Endometrium (tissue), 2 donors: ENCODE data around the gene LAIR1.

ENCODE experiments used
- FAIRE-seq: peaks from 2 replicates; lab custom pipeline; 2012; peaks lifted over from hg19 to GRCh38; lab: Jason Lieb, UNC
- donor health status: control.
- donor health status: control.

LAIR1 gene

DNA sequence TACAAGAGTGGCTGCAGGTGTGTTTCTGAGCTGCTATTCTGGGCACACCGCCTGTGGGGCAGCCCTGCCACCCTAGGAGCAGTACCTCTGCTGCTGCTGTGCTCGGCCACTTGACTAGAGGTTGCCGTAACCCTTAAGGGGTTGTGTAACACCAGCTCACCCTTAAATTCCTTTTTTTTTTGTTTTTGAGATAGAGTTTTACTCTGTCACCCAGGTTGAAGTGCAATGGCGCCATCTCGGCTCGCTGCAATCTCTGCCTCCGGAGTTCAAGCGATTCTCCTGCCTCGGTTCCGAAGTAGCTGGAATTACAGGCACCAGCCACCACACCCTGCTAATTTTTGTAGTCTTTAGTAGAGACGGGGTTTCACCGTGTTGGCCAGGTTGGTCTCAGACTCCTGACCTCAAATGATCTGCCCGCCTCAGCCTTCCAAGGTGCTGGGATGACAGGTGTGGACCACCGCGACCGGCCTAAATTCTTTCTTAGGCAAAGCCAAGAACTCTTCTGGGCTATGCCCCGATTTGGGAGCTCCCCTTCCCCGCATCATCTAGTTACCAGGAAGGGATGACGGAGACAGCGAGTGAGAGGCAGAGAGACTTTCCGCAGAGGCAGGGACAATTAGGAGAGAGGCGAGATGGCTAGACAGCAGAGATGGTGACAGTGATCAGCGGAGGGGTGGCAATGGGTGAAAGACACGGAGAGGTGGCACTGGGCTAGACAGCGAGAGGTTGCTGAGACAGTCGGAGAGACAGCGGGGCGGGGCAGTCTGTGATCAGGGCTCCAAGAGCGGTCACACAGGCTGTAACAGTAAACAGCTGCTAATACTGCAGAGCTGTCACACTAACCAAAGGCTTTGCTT is 47.4 kb downstream of the LAIR1 start:
- no peak for FAIRE-seq

DNA sequence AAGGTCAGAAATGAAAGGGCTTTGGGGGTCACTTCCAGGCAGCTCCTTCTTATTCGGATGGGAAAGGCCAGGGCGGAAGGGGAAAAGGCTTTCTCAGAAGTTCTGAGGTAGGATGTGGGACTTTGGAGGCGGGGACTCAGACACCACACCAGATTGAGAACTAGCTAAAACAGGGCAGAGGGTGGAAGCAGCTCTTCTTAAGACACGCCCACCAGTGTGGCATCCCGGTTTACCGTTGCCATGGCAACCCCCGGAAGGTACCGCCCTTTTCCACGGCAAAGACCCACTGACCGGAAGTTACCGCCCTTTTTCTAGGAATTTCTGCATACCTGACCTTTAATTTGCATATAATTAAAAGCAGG is 48.0 kb downstream of the LAIR1 start:
- FAIRE-seq: no peak

DNA sequence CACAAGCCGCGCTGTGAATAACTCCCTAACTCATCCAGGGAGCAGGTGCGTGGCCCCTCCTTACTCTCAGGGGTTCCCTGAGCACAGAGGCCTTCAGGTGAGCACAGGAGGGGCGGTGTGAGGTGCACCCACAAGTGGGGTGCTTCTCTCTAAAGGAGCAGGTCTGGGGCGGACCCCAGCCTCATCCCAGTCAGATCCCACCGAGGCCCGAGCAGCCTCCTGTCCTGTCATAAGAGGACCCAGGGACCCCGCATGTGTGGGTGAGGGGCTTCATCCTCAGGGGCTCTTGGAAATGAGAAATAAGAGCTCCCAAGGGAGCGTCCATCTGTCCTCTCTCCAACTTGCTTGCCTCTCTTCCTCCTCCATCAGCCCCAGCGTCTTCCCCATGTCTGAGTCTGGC is 48.8 kb downstream of the LAIR1 start:
- no peak for FAIRE-seq

DNA sequence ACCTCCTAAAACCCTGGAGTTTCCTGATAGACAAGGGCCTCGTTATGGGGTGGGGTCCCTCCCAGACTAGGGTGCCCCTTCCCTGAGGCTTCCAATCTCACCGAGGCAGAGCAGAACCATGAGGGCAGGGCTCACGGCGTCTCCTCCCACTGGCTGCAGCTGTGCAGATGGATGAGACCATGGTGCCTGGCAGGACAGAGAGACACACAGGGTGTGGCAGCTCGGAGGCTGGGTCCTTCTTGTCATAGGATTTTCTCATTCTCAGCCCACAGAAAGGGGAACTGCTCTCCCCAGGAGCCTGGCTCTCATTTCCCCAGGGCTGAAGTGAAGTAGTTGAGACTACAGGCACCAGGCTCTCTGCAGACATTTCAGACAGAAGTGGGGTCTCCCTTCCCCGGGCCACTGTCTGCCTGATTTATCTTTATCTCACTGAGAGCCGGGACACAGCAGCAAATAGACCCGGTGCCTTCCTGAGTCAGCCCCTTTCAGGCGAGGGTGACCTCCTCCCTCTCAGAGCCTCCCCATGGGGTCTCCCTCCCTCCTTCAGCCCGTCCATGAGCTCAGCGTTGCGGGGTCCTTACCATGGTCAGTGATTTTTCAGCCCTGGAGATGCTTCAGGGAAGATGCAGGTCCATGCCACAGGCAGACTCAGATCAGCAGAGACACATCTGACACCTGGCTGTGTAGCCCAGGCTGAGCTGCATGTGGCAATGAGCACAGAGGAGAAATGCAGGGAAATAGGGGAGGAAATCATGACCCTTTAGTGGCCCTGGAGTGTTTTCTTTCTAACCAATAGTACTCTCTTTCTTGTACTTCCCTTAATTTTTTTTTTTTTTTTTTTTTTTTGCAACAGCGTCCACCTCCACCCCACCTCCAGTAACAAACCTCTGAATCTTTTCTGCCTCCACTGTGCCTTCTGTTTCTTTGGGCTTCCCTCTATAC is 52.0 kb downstream of the LAIR1 start, which contains the start of gene LILRA5:
TSS of gene LILRA5 (minus strand) at position 731 of the 942 bp plus-strand sequence. CDS start at position 584, 147 bp downstream.
- FAIRE-seq: no peak

DNA sequence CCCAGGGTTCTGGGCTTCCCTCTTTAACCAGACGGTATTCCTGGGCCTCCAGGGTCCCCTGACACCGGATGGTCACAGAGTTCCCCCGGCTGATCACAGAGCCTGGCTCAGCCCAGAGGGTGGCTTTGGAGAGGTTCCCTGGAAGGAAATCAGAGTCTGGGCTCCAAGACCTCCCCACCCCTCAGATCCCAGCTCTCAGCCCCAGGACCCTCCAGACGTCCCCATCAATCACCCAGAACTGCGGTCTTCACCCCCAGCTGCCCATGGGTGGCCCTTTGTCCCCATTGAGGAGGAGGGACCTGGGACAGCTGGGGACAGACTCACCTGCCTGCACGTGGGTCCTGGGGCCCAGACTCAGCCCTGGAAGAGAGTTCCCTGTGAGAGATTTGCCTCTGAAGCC is 52.7 kb downstream of the LAIR1 start:
- no peak for FAIRE-seq

DNA sequence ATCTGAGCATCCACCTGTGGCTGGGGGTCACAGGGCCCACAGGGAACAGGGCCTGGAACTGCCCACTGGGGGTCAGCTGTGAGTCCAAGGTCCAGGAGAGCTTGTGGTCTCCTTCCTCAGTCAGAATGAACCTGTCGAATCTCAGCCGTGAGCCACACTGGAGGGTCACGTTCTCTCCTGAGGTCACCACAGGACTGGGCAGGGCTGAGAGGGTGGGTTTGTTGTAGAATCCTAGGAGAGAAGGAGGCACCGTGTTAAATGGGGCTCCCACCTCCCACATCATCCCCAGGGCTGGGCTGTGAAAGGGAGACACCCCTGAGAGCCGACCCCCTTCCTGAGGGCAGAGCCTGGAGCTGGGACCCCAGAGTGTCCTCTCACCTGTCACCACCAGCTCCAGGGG is 53.2 kb downstream of the LAIR1 start:
- FAIRE-seq: no peak

DNA sequence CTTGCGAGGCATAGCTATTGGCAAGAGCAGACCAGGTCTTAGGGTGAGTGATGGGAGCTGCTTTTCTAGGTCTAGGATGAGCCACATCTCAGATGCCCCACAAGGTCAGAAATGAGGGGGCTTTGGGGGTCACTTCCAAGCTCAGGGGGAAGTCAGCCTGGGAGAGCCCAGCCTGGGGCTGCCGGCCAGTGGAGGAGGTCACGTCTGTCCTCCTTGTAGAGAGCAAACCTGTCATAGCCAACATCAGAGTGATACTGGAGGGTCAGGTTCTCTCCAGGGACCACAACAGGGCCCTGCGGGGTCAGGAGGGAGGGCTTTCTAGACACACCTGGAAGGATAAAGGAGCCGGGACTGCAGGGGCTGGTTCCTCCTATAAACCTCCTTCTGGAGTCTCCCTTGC is 54.2 kb downstream of the LAIR1 start:
- FAIRE-seq: no peak

DNA sequence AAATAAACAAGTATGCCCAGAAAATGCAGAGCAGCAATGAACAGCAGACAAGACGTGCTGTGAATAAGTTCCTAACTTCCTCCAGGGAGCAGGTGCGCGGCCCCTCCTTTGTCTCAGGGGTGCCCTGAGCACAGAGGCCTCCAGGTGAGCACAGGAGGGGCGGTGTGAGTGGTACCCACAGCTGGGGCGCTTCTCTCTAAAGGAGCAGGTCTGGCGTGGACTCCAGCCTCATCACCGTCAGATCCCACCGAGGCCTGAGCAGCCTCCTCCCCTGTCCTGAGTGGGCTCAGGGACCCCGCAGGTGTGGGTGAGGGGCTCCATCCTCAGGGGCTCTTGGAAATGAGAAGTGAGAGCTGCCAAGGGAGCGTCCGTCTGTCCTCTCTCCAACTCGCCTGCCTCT is 54.9 kb downstream of the LAIR1 start:
- no peak for FAIRE-seq

DNA sequence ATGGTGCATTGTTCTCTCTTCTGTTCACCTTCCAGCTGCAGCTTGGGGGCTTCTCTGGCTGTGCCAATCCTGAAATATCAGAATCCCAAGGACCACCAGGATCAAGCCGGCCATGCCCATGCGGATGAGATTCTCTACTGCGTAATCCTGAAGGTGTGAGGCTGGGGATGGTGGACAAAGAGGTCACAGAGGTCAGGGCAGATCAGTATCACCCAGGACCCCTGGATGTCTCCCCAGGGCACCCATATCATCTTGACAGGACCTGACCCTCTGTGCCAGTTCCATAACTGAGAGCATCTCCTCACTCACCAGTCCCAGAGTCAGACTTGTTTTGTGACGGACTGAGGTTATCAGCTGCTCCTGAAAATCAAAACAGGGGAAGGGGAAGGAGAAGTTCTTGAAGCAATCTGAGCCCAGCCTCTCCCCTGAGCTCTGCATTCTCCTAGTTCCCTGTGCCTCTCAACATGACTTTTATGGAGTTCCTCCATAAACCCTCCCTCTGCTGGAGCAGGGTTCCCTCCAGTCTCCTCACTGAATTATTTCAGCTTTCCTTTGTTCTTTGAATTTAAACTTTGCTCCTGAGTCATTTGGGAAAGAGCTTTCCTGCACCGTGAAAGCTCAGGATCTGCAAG is 57.2 kb downstream of the LAIR1 start:
- no peak for FAIRE-seq

DNA sequence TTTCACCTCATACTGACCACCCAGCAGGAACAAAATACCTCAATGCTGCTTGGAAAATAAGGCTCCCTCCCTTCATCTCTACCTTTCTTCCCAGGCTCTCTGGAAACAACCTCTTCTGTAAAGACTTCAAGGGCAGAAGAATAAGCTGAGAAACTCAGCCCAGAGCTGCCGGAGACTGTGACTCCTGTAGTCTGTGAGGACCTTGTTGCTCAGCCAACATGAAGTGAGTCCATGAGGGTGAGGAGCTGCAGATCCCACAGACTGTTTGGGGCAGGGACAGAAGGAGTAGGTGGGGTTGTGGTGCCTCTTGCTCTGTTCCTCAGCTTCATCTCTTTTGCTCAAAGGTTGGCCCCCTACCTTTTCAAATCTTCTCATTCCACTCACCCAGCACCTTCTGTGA is 59.6 kb downstream of the LAIR1 start:
- FAIRE-seq: no peak

DNA sequence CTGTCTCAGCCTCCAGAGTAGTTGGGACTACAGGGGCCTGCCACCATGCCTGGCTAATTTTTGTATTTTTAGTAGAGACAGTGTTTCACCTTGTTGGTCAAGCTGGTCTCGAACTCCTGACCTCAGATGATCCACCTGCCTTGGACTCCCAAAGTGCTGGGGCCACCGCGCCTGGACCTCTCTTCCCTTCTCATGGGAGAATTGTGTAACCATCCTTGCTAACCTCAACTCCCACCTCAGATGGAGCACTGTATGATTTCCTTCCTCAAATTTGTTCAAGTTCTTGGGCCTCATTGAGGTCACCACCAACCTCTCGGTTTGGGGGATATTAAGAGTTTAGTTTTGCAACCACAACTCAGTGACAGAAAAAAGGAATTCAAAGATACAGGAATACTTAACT is 62.5 kb downstream of the LAIR1 start:
- no peak for FAIRE-seq
